ENCODE results near the gene CD22. TPM values are rescaled to one million over a fixed set of nuclear protein-coding genes. Genes with fewer than 3 reads are reported as not detected.

CD22 gene
- total and polyA plus RNA-seq, 2 of the 8 experiments (the other 6 are each of a cell fraction or from before 2014, with no cell fraction given) = 0.06 to 0.60 TPM

DNA sequence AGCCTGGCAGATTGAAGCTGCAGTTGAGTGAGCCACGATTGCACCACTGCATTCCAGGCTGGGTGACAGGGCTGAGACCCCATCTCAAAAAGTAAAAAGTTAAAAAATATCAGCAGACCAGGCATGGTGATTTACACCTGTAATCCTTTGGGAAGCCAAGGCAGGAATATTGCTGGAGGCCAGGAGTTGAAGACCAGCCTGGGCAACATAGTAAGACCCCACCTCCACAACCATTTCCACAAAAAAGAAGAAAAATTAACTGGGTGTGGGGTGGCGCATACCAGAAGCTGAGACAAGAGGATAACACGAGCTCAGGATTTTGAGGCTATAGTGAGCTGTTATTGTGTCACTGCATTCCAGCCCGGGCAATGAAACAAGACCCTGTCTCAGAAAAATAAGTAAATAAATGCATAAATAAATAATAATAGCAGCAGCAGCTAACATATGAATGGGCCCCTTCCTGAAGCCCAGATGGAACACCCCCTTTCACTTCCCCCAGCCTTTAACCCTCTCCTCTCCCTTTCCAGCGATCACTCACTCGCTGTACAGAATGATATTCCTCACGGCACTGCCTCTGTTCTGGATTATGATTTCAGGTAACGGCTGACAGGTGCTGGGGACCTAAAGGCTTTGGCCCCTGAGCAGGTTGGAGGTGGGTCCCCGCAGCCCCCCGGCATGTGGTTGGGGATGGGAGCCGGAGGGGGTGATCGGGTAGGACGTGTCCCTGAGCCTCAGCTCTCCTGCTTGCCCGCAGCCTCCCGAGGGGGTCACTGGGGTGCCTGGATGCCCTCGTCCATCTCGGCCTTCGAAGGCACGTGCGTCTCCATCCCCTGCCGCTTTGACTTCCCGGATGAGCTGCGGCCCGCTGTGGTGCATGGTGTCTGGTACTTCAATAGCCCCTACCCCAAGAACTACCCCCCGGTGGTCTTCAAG, 33.9 kb upstream of the CD22 start:
- H3K27ac ChIP-seq (ENCODE audit: low read depth, low read length) = no peak overlapping the region
- peaks cover 3% of the 10 kb centered on the region; the same call in 1 of the 2 replicates for H3K79me1 ChIP-seq (ENCODE audit: low read depth, low read length)
- 76% methylated on average over 24 of the region's 25 CpGs; no CpG with 5 or more reads in 1 of the 2 experiments for WGBS, 2 experiments (ENCODE audit: extremely low coverage in 1 of 2, insufficient coverage in 1 of 2, insufficient read length in 1 of 2, insufficient replicate concordance in 2 of 2, low coverage in 1 of 2, low lambda C conversion rate in 2 of 2, missing lambda C conversion rate in 1 of 2)
- H2BK5ac ChIP-seq (ENCODE audit: low read depth, low read length) = peak overlapping the region; percentile 73; the same call in 1 of the 2 replicates
- H3K4me2 ChIP-seq (ENCODE audit: insufficient read depth in 1 of 2, low read depth in 2 of 2, low read length in 2 of 2) = no peak overlapping the region
- no peak overlapping the region for H2BK12ac ChIP-seq (ENCODE audit: low read depth, low read length)
- H2BK15ac ChIP-seq (ENCODE audit: low read length) = peak overlapping the region; percentile 32; the same call in 1 of the 2 replicates
- peaks cover 0 to 24% (median 10%) of the 10 kb centered on the region in 4 experiments; a peak in 6 of 7 replicates for H3K4me1 ChIP-seq (replicated peaks in 1 of 4; ENCODE audit: control insufficient read depth in 3 of 4, insufficient read depth in 4 of 4, low read length in 3 of 4)
- TF ChIP-seq TEAD4 (IDR thresholded peaks at IDR 0.05; ENCODE audit: low read depth, low read length) = no peak
- TF ChIP-seq SP2 (IDR thresholded peaks at IDR 0.05; ENCODE audit: low read length) = no peak
- TF ChIP-seq TBP (IDR thresholded peaks at IDR 0.05; ENCODE audit: low read depth, low read length) = no peak
- TF ChIP-seq, protein P1, sequence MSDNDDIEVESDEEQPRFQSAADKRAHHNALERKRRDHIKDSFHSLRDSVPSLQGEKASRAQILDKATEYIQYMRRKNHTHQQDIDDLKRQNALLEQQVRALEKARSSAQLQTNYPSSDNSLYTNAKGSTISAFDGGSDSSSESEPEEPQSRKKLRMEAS (IDR thresholded peaks at IDR 0.05) = peak; percentile 82
- TF ChIP-seq, protein P2, sequence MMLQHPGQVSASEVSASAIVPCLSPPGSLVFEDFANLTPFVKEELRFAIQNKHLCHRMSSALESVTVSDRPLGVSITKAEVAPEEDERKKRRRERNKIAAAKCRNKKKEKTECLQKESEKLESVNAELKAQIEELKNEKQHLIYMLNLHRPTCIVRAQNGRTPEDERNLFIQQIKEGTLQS (IDR thresholded peaks at IDR 0.05; ENCODE audit: insufficient read depth, low read depth, low read length) = no peak
- TF ChIP-seq MAFK (IDR thresholded peaks at IDR 0.05; ENCODE audit: low read depth, low read length) = no peak
- TF ChIP-seq RNF2 (IDR thresholded peaks at IDR 0.05; ENCODE audit: borderline replicate concordance, low read depth, low read length, missing control alignments, poor library complexity, severe bottlenecking) = no peak
- no peak for TF ChIP-seq RBBP5 (IDR thresholded peaks at IDR 0.05; ENCODE audit: borderline replicate concordance, low read depth, low read length)
- no peak for TF ChIP-seq JUN (IDR thresholded peaks at IDR 0.05; ENCODE audit: low read depth, low read length)
- H4K91ac ChIP-seq (replicated peaks; ENCODE audit: insufficient read length, low read length) = peak overlapping the region; percentile 62
- no peak overlapping the region for H3K4ac ChIP-seq (replicated peaks; ENCODE audit: insufficient read length, low read depth, low read length)
- H3K79me2 ChIP-seq (ENCODE audit: control insufficient read depth in 1 of 2, insufficient read depth in 2 of 2, low read length in 2 of 2) = no peaks in the 10 kb centered on the region
- ChIA-PET CTCF (ENCODE audit: partially characterized antibody) (interaction anchor here (0.5 to 1.8 kb wide), 8 partner anchors 8 to 76 kb away, joined by 3 to 6 read pairs (median 4); no protein-coding TSS in a partner anchor), POLR2A (ENCODE audit: partially characterized antibody) (interaction anchor here (0.8 to 2.9 kb wide), 4 partner anchors 14 to 215 kb away, joined by 3 to 18 read pairs (median 3); partner anchors contain the start of gene HAMP)
- no peak overlapping the region; the same call in 1 of the 2 replicates for H2AFZ ChIP-seq (ENCODE audit: low read length)
- H3K18ac ChIP-seq (ENCODE audit: extremely low read depth, low read length) = no peak overlapping the region
- H2BK20ac ChIP-seq (ENCODE audit: low read length) = 0 out of 2 replicates have a peak overlapping the region, but pooled peaks have one; percentile 21
- H2BK120ac ChIP-seq (replicated peaks; ENCODE audit: low read depth, low read length) = no peak overlapping the region
- H2AK5ac ChIP-seq (ENCODE audit: low read depth, low read length) = no peak overlapping the region
- H3K9ac ChIP-seq (replicated peaks in 1 of 4; ENCODE audit: extremely low read depth in 1 of 4, low read depth in 3 of 4, low read length in 3 of 4) = no peak overlapping the region
- peaks cover 0 to 21% of the 10 kb centered on the region in 2 experiments for H4K20me1 ChIP-seq (replicated peaks in 1 of 2; ENCODE audit: control insufficient read depth in 1 of 2, insufficient read depth in 2 of 2, low read length in 2 of 2)
- DNase-seq (ENCODE audit: low read depth in 1 of 2, low spot score in 2 of 2) (peak in 1 of 2 experiments; percentile 56), FAIRE-seq (no peak)
- H3K56ac ChIP-seq (replicated peaks; ENCODE audit: insufficient read length, low read depth, low read length) = peak overlapping the region; percentile 42
- H3K23ac ChIP-seq (ENCODE audit: insufficient read length) = no peak overlapping the region
- H3K14ac ChIP-seq (ENCODE audit: insufficient read length) = no peak overlapping the region
- H3K4me3 ChIP-seq (ENCODE audit: extremely low read depth in 1 of 4, insufficient read depth in 2 of 4, low read depth in 3 of 4, low read length in 4 of 4) = no peak overlapping the region
- H3K36me3 ChIP-seq (ENCODE audit: control insufficient read depth in 2 of 4, insufficient read depth in 4 of 4, low read length in 3 of 4) = no peaks in the 10 kb centered on the region; a peak in 1 of 8 replicates
- H4K8ac ChIP-seq (ENCODE audit: extremely low read depth, insufficient read depth, low read length) = peak overlapping the region; percentile 72
- no peaks in the 10 kb centered on the region; a peak in 1 of 4 replicates for H3K9me3 ChIP-seq (ENCODE audit: insufficient read depth in 2 of 2, low read depth in 1 of 2, low read length in 1 of 2)
- no peak overlapping the region for H4K5ac ChIP-seq (ENCODE audit: insufficient read length, low read depth, low read length)
- H3K23me2 ChIP-seq (ENCODE audit: low read depth, low read length) = peaks cover 24% of the 10 kb centered on the region; the same call in 1 of the 2 replicates
- peaks cover 0 to 12% (median 2%) of the 10 kb centered on the region in 4 experiments; a peak in 2 of 7 replicates for H3K27me3 ChIP-seq (replicated peaks in 1 of 4; ENCODE audit: control insufficient read depth in 3 of 4, extremely low read depth in 1 of 4, insufficient read depth in 3 of 4, low read length in 3 of 4)

Data from H1 (cell line).